ENCODE measurements around the gene GLDN.

GLDN gene

GRCh38 chr15:51315726-51316125 is 25.7 kb upstream of the GLDN start:
- no peak for DNase-seq (ENCODE audit: low spot score)
- TF ChIP-seq CTCF (IDR thresholded peaks at IDR 0.05; ENCODE audit: extremely low read depth, missing control alignments) = no peak

GRCh38 chr15:51316636-51317035 is 24.8 kb upstream of the GLDN start:
- TF ChIP-seq CTCF (IDR thresholded peaks at IDR 0.05; ENCODE audit: extremely low read depth, missing control alignments) = no peak
- no peak for DNase-seq (ENCODE audit: low spot score)

- no peak for TF ChIP-seq CTCF (IDR thresholded peaks at IDR 0.05; ENCODE audit: extremely low read depth, missing control alignments)
- no peak for DNase-seq (ENCODE audit: low spot score)
Observed at GRCh38 chr15:51318382-51319150, 22.9 kb upstream of the GLDN start.

- DNase-seq (ENCODE audit: low spot score) = no peak
- TF ChIP-seq CTCF (IDR thresholded peaks at IDR 0.05; ENCODE audit: extremely low read depth, missing control alignments) = no peak
Observed at GRCh38 chr15:51319539-51319938, 21.9 kb upstream of the GLDN start.

- TF ChIP-seq CTCF (IDR thresholded peaks at IDR 0.05; ENCODE audit: extremely low read depth, missing control alignments) = no peak
- no peak for DNase-seq (ENCODE audit: low spot score)
Observed at GRCh38 chr15:51320843-51321242, 20.6 kb upstream of the GLDN start.

GRCh38 chr15:51321316-51321715 is 20.1 kb upstream of the GLDN start:
- no peak for DNase-seq (ENCODE audit: low spot score)
- no peak for TF ChIP-seq CTCF (IDR thresholded peaks at IDR 0.05; ENCODE audit: extremely low read depth, missing control alignments)

GRCh38 chr15:51322621-51323296 is 18.7 kb upstream of the GLDN start:
- no peak for DNase-seq (ENCODE audit: low spot score)
- no peak for TF ChIP-seq CTCF (IDR thresholded peaks at IDR 0.05; ENCODE audit: extremely low read depth, missing control alignments)
